Colonic mucosa (tissue), 4 donors: ENCODE measurements around the gene SPON1. TPM values are rescaled to one million over a fixed set of nuclear protein-coding genes. Genes with fewer than 3 reads are reported as not detected.

Experiments
- DNase-seq: peaks from one replicate; pipeline ENCODE4 v3.0.0-alpha.2; 2020
- H3K27ac ChIP-seq: fragments of 200-600 bp; one replicate; pipeline ENCODE4 v1.8.0; 2021
- H3K27me3 ChIP-seq: fragments of 200-600 bp; one replicate; pipeline ENCODE4 v1.8.0; 2021
- H3K36me3 ChIP-seq: fragments of 200-600 bp; one replicate; pipeline ENCODE4 v1.8.0; 2021
- H3K4me1 ChIP-seq: fragments of 200-600 bp; one replicate; pipeline ENCODE4 v1.8.0; 2021; ENCODE audit warnings: mild to moderate bottlenecking
- H3K4me3 ChIP-seq: fragments of 200-600 bp; one replicate; pipeline ENCODE4 v1.8.0; 2021
- H3K9ac ChIP-seq, 2 donors: one replicate each; pipeline ENCODE4 v1.7.0; 2013; ENCODE audit warnings: control low read depth in 2 of 2, low read depth in 2 of 2, low read length in 2 of 2
- H3K9me3 ChIP-seq: fragments of 200-600 bp; one replicate; pipeline ENCODE4 v1.8.0; 2021
- CTCF ChIP-seq: fragments of 200-600 bp; IDR thresholded peaks from one replicate; pipeline ENCODE4 v1.8.0; 2022; ENCODE audit warnings: antibody characterized with exemption, mild to moderate bottlenecking
- intact Hi-C: fragments of 100-400 bp; cut with DNase I; formaldehyde crosslinking; loops from one replicate; pipeline ENCODE4 v1.14.1; 2022
- total RNA-seq, 2 donors: library from RNA; stranded (reverse); fragmentation: NEBNext Ultra II Directional in 1 of 2; extraction: Animal tissue kit (Norgen Biotek cat#: 25700) in 1 of 2; gene quantifications; one replicate each; pipeline ENCODE4 v1.2.1, GENCODE V29; 2021
- donor health status: healthy.
- donor health status: DM: no; HTN: no; CAD: no.
- donor health status: DM: no; HTN: no; CAD: no.

SPON1 gene
- total RNA-seq, 2 donors from 2014 or later = 91.4 to 93.9 TPM

GRCh38 chr11:14118072-14118471, 155.5 kb downstream of the SPON1 start:
- intact Hi-C loops = no loop called here
- no peaks in the 10 kb centered on the region for H3K4me1 ChIP-seq
- no peak for TF ChIP-seq CTCF

GRCh38 chr11:14119357-14119756, 156.8 kb downstream of the SPON1 start:
- no peak for TF ChIP-seq CTCF

More at GRCh38 chr11:14118072-14118471, 155.5 kb downstream of the SPON1 start:
- Histone ChIP-seq H3K9ac (no peak overlapping the region), H3K9me3 (no peaks in the 10 kb centered on the region), H3K4me3 (no peak overlapping the region), H3K27ac (no peak overlapping the region), H3K36me3 (no peaks in the 10 kb centered on the region), H3K27me3 (no peaks in the 10 kb centered on the region)
- DNase-seq = no peak

GRCh38 chr11:14124350-14124749, 161.8 kb downstream of the SPON1 start:
- no peak for DNase-seq
- H3K27me3 ChIP-seq = no peaks in the 10 kb centered on the region
- H3K27ac ChIP-seq = no peak overlapping the region
- H3K4me1 ChIP-seq = no peaks in the 10 kb centered on the region
- intact Hi-C loops = no loop called here
- no peak overlapping the region for H3K4me3 ChIP-seq
- H3K36me3 ChIP-seq = no peaks in the 10 kb centered on the region
- H3K9ac ChIP-seq = no peak overlapping the region
- no peak for TF ChIP-seq CTCF
- H3K9me3 ChIP-seq = no peaks in the 10 kb centered on the region

More at GRCh38 chr11:14119357-14119756, 156.8 kb downstream of the SPON1 start:
- Histone ChIP-seq H3K9me3 (no peaks in the 10 kb centered on the region), H3K4me3 (no peak overlapping the region), H3K27ac (no peak overlapping the region), H3K9ac (no peak overlapping the region), H3K36me3 (no peaks in the 10 kb centered on the region), H3K27me3 (no peaks in the 10 kb centered on the region), H3K4me1 (no peaks in the 10 kb centered on the region)
- intact Hi-C loops = no loop called here
- no peak for DNase-seq

- intact Hi-C loops = no loop called here
- Histone ChIP-seq H3K36me3 (no peaks in the 10 kb centered on the region), H3K4me1 (no peaks in the 10 kb centered on the region), H3K9me3 (no peaks in the 10 kb centered on the region), H3K27me3 (no peaks in the 10 kb centered on the region), H3K9ac (no peak overlapping the region), H3K27ac (no peak overlapping the region), H3K4me3 (no peak overlapping the region)
- no peak for TF ChIP-seq CTCF
- DNase-seq = no peak
Measured at GRCh38 chr11:14124886-14125285, 162.4 kb downstream of the SPON1 start.

- no peak for TF ChIP-seq CTCF
- intact Hi-C loops = no loop called here
Measured at GRCh38 chr11:14125529-14125928, 163.0 kb downstream of the SPON1 start.

More at GRCh38 chr11:14125529-14125928, 163.0 kb downstream of the SPON1 start:
- H3K27ac ChIP-seq = no peak overlapping the region
- H3K27me3 ChIP-seq = no peaks in the 10 kb centered on the region
- H3K9ac ChIP-seq = no peak overlapping the region
- DNase-seq = no peak
- no peaks in the 10 kb centered on the region for H3K4me1 ChIP-seq
- H3K4me3 ChIP-seq = no peak overlapping the region
- no peaks in the 10 kb centered on the region for H3K36me3 ChIP-seq
- H3K9me3 ChIP-seq = no peaks in the 10 kb centered on the region
